GM13976 (cell line): Measurements from ENCODE around the gene CASR.

Experiments used
- DNase-seq: peaks from one replicate; pipeline ENCODE4 v3.0.0; 2012; ENCODE audit warnings: low spot score
- in situ Hi-C: fragments of 300-500 bp; cut with MboI; formaldehyde crosslinking; loops from one replicate; pipeline ENCODE4 v1.12.0; 2022; ENCODE audit warnings: low sequenced_read_pairs, mixed read lengths, inconsistent platforms; ENCODE audit not compliant: unreplicated experiment
- TF ChIP-seq, protein P1 (sequence below): IDR thresholded peaks from 2 replicates; pipeline ENCODE4 v1.5.1; 2012; ENCODE audit warnings: borderline replicate concordance, mild to moderate bottlenecking; ENCODE audit not compliant: insufficient read depth; ENCODE audit errors: extremely low read depth, missing control alignments, control extremely low read depth

Gene CASR

DNA sequence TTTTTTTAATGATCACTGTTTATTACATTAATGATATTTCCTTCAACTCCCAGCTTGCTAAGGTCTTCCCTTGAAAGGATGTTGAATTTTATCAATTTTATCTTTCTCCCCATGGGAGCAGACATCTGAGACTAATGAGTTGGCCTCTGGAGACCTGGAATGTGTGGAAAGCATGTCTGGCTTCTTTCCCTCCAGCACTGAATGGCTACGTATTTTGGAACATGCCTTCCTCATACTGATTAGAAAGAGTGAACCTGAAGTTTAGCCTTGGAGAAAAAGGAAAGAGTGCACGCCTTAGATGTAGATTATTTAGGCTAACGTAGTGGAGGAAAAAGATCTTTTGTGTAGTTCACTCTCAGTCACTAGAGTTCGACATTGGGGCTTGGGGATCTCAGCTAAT is 25.1 kb downstream of the CASR start:
- no peak for DNase-seq
- TF ChIP-seq, protein P1, sequence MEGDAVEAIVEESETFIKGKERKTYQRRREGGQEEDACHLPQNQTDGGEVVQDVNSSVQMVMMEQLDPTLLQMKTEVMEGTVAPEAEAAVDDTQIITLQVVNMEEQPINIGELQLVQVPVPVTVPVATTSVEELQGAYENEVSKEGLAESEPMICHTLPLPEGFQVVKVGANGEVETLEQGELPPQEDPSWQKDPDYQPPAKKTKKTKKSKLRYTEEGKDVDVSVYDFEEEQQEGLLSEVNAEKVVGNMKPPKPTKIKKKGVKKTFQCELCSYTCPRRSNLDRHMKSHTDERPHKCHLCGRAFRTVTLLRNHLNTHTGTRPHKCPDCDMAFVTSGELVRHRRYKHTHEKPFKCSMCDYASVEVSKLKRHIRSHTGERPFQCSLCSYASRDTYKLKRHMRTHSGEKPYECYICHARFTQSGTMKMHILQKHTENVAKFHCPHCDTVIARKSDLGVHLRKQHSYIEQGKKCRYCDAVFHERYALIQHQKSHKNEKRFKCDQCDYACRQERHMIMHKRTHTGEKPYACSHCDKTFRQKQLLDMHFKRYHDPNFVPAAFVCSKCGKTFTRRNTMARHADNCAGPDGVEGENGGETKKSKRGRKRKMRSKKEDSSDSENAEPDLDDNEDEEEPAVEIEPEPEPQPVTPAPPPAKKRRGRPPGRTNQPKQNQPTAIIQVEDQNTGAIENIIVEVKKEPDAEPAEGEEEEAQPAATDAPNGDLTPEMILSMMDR, result no peak
- in situ Hi-C loops, result no loop called here

DNA sequence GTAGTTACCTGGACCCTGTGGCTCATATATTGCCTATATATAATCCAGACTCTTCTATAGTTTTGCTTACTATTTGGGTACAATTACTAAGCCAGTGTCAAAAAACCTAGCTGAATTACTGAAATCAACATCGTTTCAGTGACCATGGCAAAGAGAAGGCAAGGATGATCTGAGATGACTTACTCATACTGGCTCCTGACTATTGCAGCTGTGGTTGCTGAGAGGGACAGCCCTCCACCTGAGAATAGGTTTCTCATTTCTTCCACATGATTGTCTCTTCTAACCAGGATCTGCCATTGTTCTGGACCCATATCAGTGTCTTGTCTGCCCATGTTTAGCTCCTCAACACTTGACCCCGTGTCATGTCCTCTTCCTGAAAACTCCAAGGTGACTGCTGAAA is 30.2 kb downstream of the CASR start:
- in situ Hi-C loops, result no loop called here
- no peak for DNase-seq
- TF ChIP-seq, protein P1, result no peak

DNA sequence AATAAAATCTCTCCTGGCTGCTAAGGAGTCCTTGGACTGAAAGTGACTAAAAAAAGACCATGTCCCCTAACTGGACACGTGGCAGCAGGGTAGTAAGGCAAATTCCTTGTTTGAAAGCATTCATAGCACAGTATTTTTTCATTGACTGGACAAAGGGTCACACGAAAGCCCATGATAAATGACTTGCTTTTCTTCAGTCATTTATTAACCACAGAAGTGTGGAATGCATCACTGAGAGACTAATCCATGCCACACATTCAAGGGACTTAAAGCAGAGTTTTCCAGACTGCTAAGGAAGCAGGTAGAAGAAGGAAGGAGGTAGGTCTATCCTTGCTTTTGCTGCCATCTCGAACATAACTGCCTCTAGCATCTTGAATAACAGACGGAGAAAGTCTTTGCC is 31.2 kb downstream of the CASR start:
- in situ Hi-C loops, result no loop called here
- TF ChIP-seq, protein P1, result no peak
- DNase-seq, result no peak

DNA sequence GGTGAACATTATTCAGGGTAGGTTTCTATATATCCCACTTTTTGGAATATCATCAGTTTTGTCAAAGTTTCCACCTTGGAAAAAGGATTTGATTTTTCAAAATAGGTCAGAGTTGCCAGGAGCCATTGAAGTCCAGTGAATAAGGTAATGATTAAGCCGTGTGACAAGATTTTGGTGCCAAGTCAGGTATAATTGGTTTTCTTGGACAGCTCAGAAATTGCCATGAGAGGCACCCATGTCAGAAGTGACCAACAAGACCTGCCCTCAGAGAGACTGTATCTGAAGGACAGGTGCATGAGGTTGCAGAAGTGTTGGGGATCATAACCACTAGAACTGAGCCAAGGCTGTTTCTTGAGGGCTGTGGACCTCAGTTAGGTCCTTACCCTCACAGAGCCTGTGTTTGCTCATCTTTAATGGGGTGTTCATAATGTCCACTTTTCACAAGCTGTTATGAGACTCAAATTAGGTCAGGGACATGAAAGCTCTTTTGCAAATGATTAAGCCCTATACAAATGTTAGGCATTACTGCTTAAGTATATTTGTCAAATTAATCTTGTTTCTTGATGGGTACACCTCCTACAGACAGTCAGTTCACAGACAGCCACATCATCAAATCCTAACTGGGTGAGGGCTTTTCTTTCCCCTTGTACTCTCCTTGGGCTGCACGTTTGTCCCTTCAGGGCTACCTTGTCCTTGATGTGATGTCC is 32.3 kb downstream of the CASR start:
- TF ChIP-seq, protein P1, result no peak
- no peak for DNase-seq
- in situ Hi-C loops, result no loop called here

DNA sequence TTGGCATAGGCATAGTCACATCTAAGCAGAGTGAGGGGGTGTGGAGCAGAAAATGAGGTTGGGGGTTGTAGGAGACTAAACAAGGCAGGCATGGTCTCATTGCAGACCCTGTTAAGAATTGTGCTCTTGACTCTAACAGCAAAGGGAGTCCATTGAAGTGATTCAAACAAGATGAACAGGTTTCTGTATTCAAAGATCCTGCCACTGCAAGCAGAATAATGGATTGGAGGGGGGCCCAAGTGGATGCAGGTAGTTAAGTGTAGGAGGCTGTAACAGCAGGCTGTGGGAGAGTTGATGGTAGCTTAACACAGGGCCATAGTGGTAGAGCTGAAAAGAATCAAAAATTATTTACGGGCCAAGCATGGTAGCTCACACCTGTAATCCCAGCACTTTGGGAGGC is 34.4 kb downstream of the CASR start:
- in situ Hi-C loops, result no loop called here
- DNase-seq, result no peak
- TF ChIP-seq, protein P1, result no peak

DNA sequence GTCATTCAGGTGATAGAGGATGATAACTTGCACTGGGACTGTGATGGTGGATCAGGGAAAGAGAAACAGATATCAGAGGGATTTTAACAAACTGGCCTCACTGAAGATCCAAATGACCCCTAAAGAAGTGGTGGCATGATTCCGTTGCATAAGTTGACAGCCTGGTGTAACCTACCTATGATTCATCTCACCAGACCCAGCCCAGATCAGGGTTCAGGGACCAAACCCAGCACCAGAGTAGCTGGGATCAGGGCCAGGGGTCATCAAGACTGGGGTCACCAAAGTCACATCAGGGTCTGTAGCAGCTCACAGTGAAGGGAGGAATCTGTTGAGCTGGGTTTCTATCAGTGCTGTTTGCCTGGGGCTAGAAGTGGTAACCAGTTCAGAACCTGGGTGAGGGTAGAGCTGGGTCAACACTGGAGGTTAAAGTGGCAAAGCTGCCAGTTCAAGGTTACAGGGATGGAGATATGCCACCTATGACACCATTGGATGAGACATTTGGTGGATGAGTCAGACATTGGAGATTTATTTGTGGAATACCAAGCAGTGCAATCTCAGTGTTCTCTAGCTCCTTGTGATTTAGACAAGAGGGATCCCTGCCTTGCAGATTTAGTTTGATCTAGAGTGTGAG is 35.9 kb downstream of the CASR start:
- in situ Hi-C loops, result no loop called here
- DNase-seq, result no peak

More for the DNA sequence above, 35.9 kb downstream of the CASR start:
- TF ChIP-seq, protein P1, result no peak
